Neural progenitor cell (in vitro differentiated cells): ENCODE data around the gene KCTD15. TPM values are rescaled to one million over a fixed set of nuclear protein-coding genes. Genes with fewer than 3 reads are reported as not detected.

Experiments
- DNase-seq: peaks from one replicate; pipeline ENCODE4 v3.0.0-alpha.2; 2016; ENCODE audit warnings: low spot score
- H2AFZ ChIP-seq: fragments of 200-600 bp; sonication (generic); replicated peaks from 2 replicates; pipeline ENCODE4 v1.6.1; 2016; ENCODE audit warnings: antibody characterized with exemption
- H3F3A ChIP-seq: fragments of 200-600 bp; sonication (generic); 2 replicates; pipeline ENCODE4 v1.6.1; 2016; ENCODE audit warnings: antibody characterized with exemption, low read depth
- H3K27ac ChIP-seq: fragments of 200-600 bp; sonication (generic); 2 replicates; pipeline ENCODE4 v1.5.1; 2016; ENCODE audit warnings: mild to moderate bottlenecking
- H3K27me3 ChIP-seq: fragments of 200-600 bp; sonication (generic); 2 replicates; pipeline ENCODE4 v1.6.1; 2016; ENCODE audit warnings: mild to moderate bottlenecking, moderate library complexity
- H3K36me3 ChIP-seq: fragments of 200-600 bp; sonication (generic); 2 replicates; pipeline ENCODE4 v1.5.1; 2016
- H3K4me1 ChIP-seq: fragments of 200-600 bp; sonication (generic); 2 replicates; pipeline ENCODE4 v1.6.1; 2016; ENCODE audit warnings: mixed run types
- H3K4me2 ChIP-seq: fragments of 200-600 bp; sonication (generic); 2 replicates; pipeline ENCODE4 v1.6.1; 2016
- H3K4me3 ChIP-seq: fragments of 200-600 bp; sonication (generic); 2 replicates; pipeline ENCODE4 v1.5.1; 2016
- H3K79me2 ChIP-seq: fragments of 200-600 bp; sonication (generic); 2 replicates; pipeline ENCODE4 v1.6.1; 2016; ENCODE audit warnings: low read depth
- H3K9ac ChIP-seq: fragments of 200-600 bp; sonication (generic); 2 replicates; pipeline ENCODE4 v1.6.1; 2016
- H3K9me3 ChIP-seq: fragments of 200-600 bp; sonication (generic); 2 replicates; pipeline ENCODE4 v1.5.1; 2016; ENCODE audit warnings: low read depth
- H4K20me1 ChIP-seq: fragments of 200-600 bp; sonication (generic); 2 replicates; pipeline ENCODE4 v1.6.1; 2016; ENCODE audit warnings: low read depth
- H3K27ac Mint-ChIP-seq: 3 replicates; pipeline ENCODE4 v1.8.0; 2021; ENCODE audit warnings: mixed read lengths
- H3K27me3 Mint-ChIP-seq: 2 replicates; pipeline ENCODE4 v1.8.0; 2022; ENCODE audit warnings: low read depth, mild to moderate bottlenecking, inconsistent platforms, moderate library complexity, mixed read lengths; ENCODE audit not compliant: insufficient read depth
- H3K36me3 Mint-ChIP-seq: 3 replicates; pipeline ENCODE4 v1.8.0; 2021; ENCODE audit warnings: mixed read lengths
- H3K4me1 Mint-ChIP-seq: 3 replicates; pipeline ENCODE4 v1.8.0; 2021; ENCODE audit warnings: mixed read lengths
- H3K4me3 Mint-ChIP-seq: 3 replicates; pipeline ENCODE4 v1.8.0; 2021; ENCODE audit warnings: mild to moderate bottlenecking, moderate library complexity, mixed read lengths
- H3K9me3 Mint-ChIP-seq: 3 replicates; pipeline ENCODE4 v1.8.0; 2020; ENCODE audit warnings: mixed read lengths
- CTCF ChIP-seq: fragments of 200-600 bp; sonication (generic); IDR thresholded peaks from 2 replicates; pipeline ENCODE4 v1.5.1; 2017; ENCODE audit warnings: antibody characterized with exemption, mild to moderate bottlenecking
- EZH2 ChIP-seq: fragments of 200-600 bp; sonication (generic); IDR thresholded peaks from 2 replicates; pipeline ENCODE4 v1.6.1; 2017; ENCODE audit warnings: antibody characterized with exemption, mild to moderate bottlenecking, moderate library complexity
- EZH2phosphoT487 ChIP-seq: fragments of 200-600 bp; sonication (generic); IDR thresholded peaks from 2 replicates; pipeline ENCODE4 v1.6.1; 2017; ENCODE audit warnings: antibody characterized with exemption
- total RNA-seq: library from RNA; depleted of rRNA; stranded (reverse); fragments of >200 nt; gene quantifications from 2 replicates; pipeline ENCODE4 v1.2.3, GENCODE V29; 2015; ENCODE audit warnings: low replicate concordance

Gene KCTD15
- 26.4 and 84.4 TPM in 2 replicates for total RNA-seq

- no peak for TF ChIP-seq EZH2
- peaks cover 55% of the 10 kb centered on the region for H3F3A ChIP-seq
- H3K4me1 Mint-ChIP-seq = peaks cover 37% of the 10 kb centered on the region
- H3K4me2 ChIP-seq = peak within 1 kb of the TSS; percentile 90
- H3K27ac Mint-ChIP-seq = peak within 1 kb of the TSS; percentile 92
- peaks cover 20% of the 10 kb centered on the region for H3K4me1 ChIP-seq
- H3K9me3 ChIP-seq = no peaks in the 10 kb centered on the region
- H3K4me3 Mint-ChIP-seq = peak within 1 kb of the TSS; percentile 95
- no peaks in the 10 kb centered on the region for H3K36me3 ChIP-seq
- peak within 1 kb of the TSS; percentile 94 for H3K27ac ChIP-seq
- peak within 1 kb of the TSS; percentile 93 for H3K4me3 ChIP-seq
- H3K79me2 ChIP-seq = peaks cover 36% of the 10 kb centered on the region
- peaks cover 10% of the 10 kb centered on the region for H3K36me3 Mint-ChIP-seq
- peaks cover 25% of the 10 kb centered on the region for H4K20me1 ChIP-seq
- peak within 1 kb of the TSS; percentile 63 for H2AFZ ChIP-seq
- H3K9me3 Mint-ChIP-seq = no peaks in the 10 kb centered on the region
- H3K27me3 Mint-ChIP-seq = peaks cover 7% of the 10 kb centered on the region
- peak within 1 kb of the TSS; percentile 71 for H3K9ac ChIP-seq
- peak; percentile 92 for DNase-seq
- no peaks in the 10 kb centered on the region for H3K27me3 ChIP-seq
Measured at GRCh38 chr19:33796164-33796875, at the start of gene KCTD15. Gene KCTD15, plus strand, starts transcription at chr19:33796870. Its CDS starts 3,585 bp downstream, at chr19:33800455.

- H3K27ac Mint-ChIP-seq = no peak overlapping the region
- Histone ChIP-seq H4K20me1 (no peaks in the 10 kb centered on the region), H3K9ac (no peak overlapping the region), H3K4me1 (no peaks in the 10 kb centered on the region), H3K9me3 (no peaks in the 10 kb centered on the region), H3K4me3 (no peak overlapping the region), H3K27ac (no peak overlapping the region), H2AFZ (no peak overlapping the region), H3K36me3 (no peaks in the 10 kb centered on the region), H3K27me3 (no peaks in the 10 kb centered on the region), H3K4me2 (no peak overlapping the region), H3F3A (no peaks in the 10 kb centered on the region), H3K79me2 (no peaks in the 10 kb centered on the region)
- H3K36me3 Mint-ChIP-seq = no peaks in the 10 kb centered on the region
- H3K4me1 Mint-ChIP-seq = peaks cover 2% of the 10 kb centered on the region
- H3K4me3 Mint-ChIP-seq = no peak overlapping the region
- TF ChIP-seq EZH2phosphoT487 (no peak), EZH2 (no peak), CTCF (no peak)
- H3K9me3 Mint-ChIP-seq = no peaks in the 10 kb centered on the region
- peaks cover 2% of the 10 kb centered on the region for H3K27me3 Mint-ChIP-seq
- DNase-seq = no peak
Measured at GRCh38 chr19:33747273-33747672, 49.4 kb upstream of the KCTD15 start.

- Histone ChIP-seq H3F3A (no peaks in the 10 kb centered on the region), H3K9ac (no peak overlapping the region), H2AFZ (no peak overlapping the region), H3K79me2 (no peaks in the 10 kb centered on the region), H3K27ac (no peak overlapping the region), H4K20me1 (no peaks in the 10 kb centered on the region), H3K9me3 (no peaks in the 10 kb centered on the region), H3K4me2 (no peak overlapping the region), H3K27me3 (no peaks in the 10 kb centered on the region), H3K4me1 (no peaks in the 10 kb centered on the region), H3K4me3 (no peak overlapping the region), H3K36me3 (no peaks in the 10 kb centered on the region)
- Mint-ChIP-seq H3K4me1 (peaks cover 4% of the 10 kb centered on the region), H3K27me3 (peaks cover 8% of the 10 kb centered on the region), H3K9me3 (no peaks in the 10 kb centered on the region), H3K4me3 (no peak overlapping the region), H3K27ac (no peak overlapping the region), H3K36me3 (no peaks in the 10 kb centered on the region)
- TF ChIP-seq CTCF (no peak), EZH2phosphoT487 (no peak), EZH2 (no peak)
- DNase-seq = no peak
Measured at GRCh38 chr19:33748231-33748630, 48.4 kb upstream of the KCTD15 start.

GRCh38 chr19:33749016-33749415 is 47.7 kb upstream of the KCTD15 start:
- H3K4me3 ChIP-seq = no peak overlapping the region
- H3K79me2 ChIP-seq = no peaks in the 10 kb centered on the region
- no peak for DNase-seq
- Mint-ChIP-seq H3K36me3 (no peaks in the 10 kb centered on the region), H3K4me3 (no peak overlapping the region), H3K27ac (no peak overlapping the region), H3K9me3 (no peaks in the 10 kb centered on the region), H3K27me3 (peaks cover 8% of the 10 kb centered on the region), H3K4me1 (peaks cover 4% of the 10 kb centered on the region)
- H3K36me3 ChIP-seq = no peaks in the 10 kb centered on the region
- H2AFZ ChIP-seq = no peak overlapping the region
- no peak overlapping the region for H3K9ac ChIP-seq
- no peaks in the 10 kb centered on the region for H3K27me3 ChIP-seq
- H3K27ac ChIP-seq = no peak overlapping the region
- H4K20me1 ChIP-seq = no peaks in the 10 kb centered on the region
- TF ChIP-seq EZH2phosphoT487 (no peak), EZH2 (no peak), CTCF (no peak)
- H3K4me1 ChIP-seq = no peaks in the 10 kb centered on the region
- no peaks in the 10 kb centered on the region for H3F3A ChIP-seq
- no peak overlapping the region for H3K4me2 ChIP-seq
- no peaks in the 10 kb centered on the region for H3K9me3 ChIP-seq
